Stimulated activated CD4-positive, alpha-beta T cell treated with anti-CD3 and anti-CD28 coated beads, Interleukin-4, amount 100 ng/mL, for 24 hours (primary cell): Measurements from ENCODE around the gene FYN.

Experiments used
- DNase-seq: peaks from one replicate; pipeline ENCODE4 v3.0.0-alpha.2; 2020

Gene FYN

DNA sequence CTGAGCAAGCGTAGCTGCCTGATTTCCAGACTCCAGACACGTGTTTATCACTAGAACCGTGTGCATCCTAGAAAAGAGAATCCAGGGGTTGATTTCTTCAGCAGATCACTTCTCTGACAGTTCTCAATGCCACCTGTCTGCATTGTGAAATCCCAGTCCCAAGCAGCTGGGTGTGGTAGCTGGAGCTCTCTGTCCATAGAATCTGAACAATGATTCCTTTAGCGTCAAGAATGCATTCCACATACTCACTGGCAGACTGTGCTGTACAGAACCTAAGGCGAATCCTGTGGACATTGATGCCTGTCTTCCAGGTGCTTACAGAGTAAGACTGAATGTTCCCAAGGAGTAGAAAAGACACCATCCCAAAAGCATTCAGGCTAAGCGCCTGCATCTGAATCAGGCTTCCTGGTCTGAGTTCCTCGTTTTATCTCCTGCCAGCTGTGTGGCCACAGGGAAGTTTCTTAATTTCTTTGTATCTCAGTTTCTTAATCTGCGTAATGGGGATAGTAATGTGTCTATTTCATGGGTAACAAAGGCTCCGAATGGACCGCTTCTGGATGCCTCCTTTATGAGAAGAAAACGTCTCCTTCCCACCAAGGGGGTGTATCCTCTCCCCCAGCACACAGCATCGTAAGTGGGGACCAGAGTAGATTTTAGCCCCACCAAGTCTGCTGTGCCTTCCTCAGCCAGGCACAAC, 257.2 kb downstream of the FYN start:
- DNase-seq, result no peak

DNA sequence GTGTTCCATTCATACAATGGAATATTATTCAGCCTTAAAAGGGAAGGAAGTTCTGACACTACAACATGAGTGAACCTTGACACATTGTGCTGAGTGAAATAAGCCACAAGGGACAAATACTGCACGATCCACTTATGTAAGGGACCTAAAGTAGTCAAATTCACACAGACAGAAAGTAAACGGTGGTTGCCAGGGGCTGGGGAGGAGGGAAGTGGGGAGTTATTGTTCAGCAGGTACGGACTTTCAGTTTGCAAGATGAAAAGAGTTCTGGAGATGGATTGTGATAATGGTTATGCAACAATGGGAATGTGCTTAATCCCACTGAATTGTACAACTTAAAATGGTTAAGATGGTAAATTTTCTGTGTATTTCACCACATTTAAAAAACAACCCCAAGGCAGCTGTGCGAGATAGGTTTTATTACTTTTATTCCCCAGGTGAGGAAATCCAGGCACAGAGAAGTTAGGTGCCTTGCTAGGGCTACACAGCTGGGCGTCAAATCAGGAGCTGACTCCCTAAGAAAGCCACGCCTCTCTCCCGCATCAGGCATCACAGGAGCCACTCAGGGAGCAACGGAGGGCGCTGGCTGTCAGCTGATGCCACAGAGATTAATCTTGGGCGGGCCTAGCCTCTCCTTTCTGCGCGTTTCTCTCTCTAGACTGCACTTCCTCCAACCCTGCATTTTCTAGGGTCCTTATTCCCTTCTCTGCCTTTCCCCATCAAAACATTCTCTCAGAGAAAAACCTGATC, 258.2 kb downstream of the FYN start:
- DNase-seq, result no peak

DNA sequence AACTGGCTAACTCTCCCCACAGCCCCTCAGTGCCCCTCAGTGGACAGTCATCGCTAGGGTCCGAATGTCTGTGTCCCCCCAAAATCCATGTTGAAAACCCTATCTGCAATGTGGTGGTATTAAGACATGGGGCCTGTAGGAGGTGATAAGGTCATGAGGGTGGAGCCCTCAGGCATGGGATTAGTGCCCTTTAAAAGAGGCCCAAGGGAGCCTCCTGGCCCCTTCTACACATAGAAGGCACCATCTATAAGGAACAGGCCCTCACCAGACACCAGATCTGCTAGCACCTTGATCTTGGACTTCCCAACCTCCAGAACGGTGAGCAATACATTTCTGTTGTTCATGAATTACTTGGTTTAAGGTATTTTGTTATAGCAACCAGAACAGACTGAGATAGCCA, 260.9 kb downstream of the FYN start:
- DNase-seq, result no peak

DNA sequence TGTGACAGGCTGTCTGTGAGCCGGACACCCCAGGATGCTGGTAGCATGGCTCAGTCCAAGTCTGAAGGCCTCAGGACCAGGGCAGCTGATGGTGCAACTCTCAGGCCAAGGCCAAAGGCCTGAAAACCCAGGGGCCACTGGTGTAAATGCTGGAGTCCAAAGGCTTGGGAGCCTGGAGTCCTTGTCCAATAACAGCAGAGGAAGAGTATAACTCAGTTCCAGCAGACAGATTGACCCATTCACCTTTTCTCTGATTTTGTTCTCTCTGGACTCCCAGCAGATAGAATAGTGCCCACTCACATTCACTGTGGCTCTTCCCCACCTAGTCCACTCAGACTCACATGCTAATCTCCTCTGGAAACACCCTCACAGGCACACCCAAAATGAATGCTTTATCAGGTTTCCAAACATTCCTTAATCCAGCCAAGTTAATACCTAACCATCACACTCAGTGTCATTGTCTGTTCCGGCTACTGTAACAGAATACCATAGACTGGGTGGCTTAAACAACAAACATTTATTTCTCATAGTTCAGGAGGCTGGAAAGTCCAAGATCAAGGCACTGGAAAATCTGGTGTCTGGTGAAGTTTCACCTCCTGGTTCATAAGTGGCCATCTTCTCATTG, 262.6 kb downstream of the FYN start:
- no peak for DNase-seq
